ENCODE data around the gene PDZRN4.

PDZRN4 gene

GRCh38 chr12:41438854-41439541 is 250.9 kb downstream of the PDZRN4 start:
- Histone ChIP-seq H3K9ac (ENCODE audit: low read length) (no peak overlapping the region), H3K27ac (ENCODE audit: low read depth, low read length) (no peak overlapping the region), H3K27me3 (ENCODE audit: low read length) (no peaks in the 10 kb centered on the region), H3K9me3 (ENCODE audit: insufficient read depth, low read length) (no peaks in the 10 kb centered on the region), H3F3A (ENCODE audit: insufficient read depth) (no peaks in the 10 kb centered on the region), H3K9me2 (replicated peaks; ENCODE audit: insufficient read depth, low read length) (no peaks in the 10 kb centered on the region), H4K20me1 (ENCODE audit: low read depth, low read length) (no peaks in the 10 kb centered on the region), H3K79me2 (ENCODE audit: insufficient read depth, low read length) (no peaks in the 10 kb centered on the region), H2AFZ (ENCODE audit: low read depth, low read length, severe bottlenecking) (no peak overlapping the region), H3K4me2 (ENCODE audit: low read depth, low read length, poor library complexity, severe bottlenecking) (no peak overlapping the region), H3K4me3 (ENCODE audit: insufficient read depth, low read length, poor library complexity, severe bottlenecking) (no peak overlapping the region), H3K36me3 (ENCODE audit: low read length) (no peaks in the 10 kb centered on the region)
- TF ChIP-seq, protein P1, sequence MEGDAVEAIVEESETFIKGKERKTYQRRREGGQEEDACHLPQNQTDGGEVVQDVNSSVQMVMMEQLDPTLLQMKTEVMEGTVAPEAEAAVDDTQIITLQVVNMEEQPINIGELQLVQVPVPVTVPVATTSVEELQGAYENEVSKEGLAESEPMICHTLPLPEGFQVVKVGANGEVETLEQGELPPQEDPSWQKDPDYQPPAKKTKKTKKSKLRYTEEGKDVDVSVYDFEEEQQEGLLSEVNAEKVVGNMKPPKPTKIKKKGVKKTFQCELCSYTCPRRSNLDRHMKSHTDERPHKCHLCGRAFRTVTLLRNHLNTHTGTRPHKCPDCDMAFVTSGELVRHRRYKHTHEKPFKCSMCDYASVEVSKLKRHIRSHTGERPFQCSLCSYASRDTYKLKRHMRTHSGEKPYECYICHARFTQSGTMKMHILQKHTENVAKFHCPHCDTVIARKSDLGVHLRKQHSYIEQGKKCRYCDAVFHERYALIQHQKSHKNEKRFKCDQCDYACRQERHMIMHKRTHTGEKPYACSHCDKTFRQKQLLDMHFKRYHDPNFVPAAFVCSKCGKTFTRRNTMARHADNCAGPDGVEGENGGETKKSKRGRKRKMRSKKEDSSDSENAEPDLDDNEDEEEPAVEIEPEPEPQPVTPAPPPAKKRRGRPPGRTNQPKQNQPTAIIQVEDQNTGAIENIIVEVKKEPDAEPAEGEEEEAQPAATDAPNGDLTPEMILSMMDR (IDR thresholded peaks at IDR 0.05; ENCODE audit: insufficient read depth, low read length, poor library complexity, severe bottlenecking) = no peak
- no peak for TF ChIP-seq EZH2phosphoT487 (conservative IDR thresholded peaks at IDR 0.05; ENCODE audit: low read length)

DNA sequence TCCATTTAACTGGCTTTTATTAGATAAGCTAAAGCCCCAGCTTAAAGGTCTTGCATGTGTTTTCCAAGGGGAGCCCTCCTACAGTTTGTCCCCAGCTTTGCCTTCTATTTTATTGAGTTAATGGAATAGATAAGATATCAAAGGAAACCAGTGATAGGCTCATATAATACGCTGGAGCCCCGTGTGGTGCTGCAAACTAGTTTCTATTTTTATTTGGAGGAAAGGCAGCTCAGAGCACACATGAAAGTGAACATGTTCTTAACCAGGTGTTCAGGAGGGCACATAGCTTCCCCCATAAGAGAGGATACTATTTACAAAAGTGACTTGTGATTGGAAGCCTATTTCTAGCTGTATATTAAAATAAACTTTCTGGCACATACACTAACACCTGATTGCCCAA is 251.7 kb downstream of the PDZRN4 start:
- Histone ChIP-seq H3K9ac (ENCODE audit: low read length) (no peak overlapping the region), H3K4me3 (ENCODE audit: insufficient read depth, low read length, poor library complexity, severe bottlenecking) (no peak overlapping the region), H3K79me2 (ENCODE audit: insufficient read depth, low read length) (no peaks in the 10 kb centered on the region)

DNA sequence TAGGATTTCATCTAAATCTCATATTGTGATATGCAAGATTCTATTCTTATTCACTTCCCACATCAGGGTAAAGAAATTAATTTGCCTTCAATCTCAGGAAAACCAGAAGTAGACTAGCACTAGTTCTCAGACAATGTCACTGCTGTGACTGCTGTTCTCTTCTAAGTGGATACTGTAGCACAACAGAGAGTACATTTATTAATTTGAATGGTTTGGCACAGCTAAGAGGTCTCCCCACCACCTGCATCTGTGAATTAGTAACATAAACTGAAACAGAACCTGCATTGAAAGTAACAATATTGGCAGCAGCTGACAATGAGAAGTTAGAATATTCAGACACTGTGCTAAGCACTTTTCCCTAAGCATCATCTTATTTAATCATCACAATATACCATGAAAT is 253.1 kb downstream of the PDZRN4 start:
- H3K9me3 ChIP-seq (ENCODE audit: insufficient read depth, low read length) = no peaks in the 10 kb centered on the region
- no peak overlapping the region for H2AFZ ChIP-seq (ENCODE audit: low read depth, low read length, severe bottlenecking)
- H3K4me2 ChIP-seq (ENCODE audit: low read depth, low read length, poor library complexity, severe bottlenecking) = no peak overlapping the region

More for the DNA sequence above, 251.7 kb downstream of the PDZRN4 start:
- H3K27ac ChIP-seq (ENCODE audit: low read depth, low read length) = no peak overlapping the region
- no peaks in the 10 kb centered on the region for H3K9me3 ChIP-seq (ENCODE audit: insufficient read depth, low read length)
- no peak for TF ChIP-seq EZH2phosphoT487 (conservative IDR thresholded peaks at IDR 0.05; ENCODE audit: low read length)
- TF ChIP-seq, protein P1 (IDR thresholded peaks at IDR 0.05; ENCODE audit: insufficient read depth, low read length, poor library complexity, severe bottlenecking) = no peak
- no peaks in the 10 kb centered on the region for H3K9me2 ChIP-seq (replicated peaks; ENCODE audit: insufficient read depth, low read length)
- H3K36me3 ChIP-seq (ENCODE audit: low read length) = no peaks in the 10 kb centered on the region
- no peaks in the 10 kb centered on the region for H3K27me3 ChIP-seq (ENCODE audit: low read length)
- H3K4me2 ChIP-seq (ENCODE audit: low read depth, low read length, poor library complexity, severe bottlenecking) = no peak overlapping the region
- no peak overlapping the region for H2AFZ ChIP-seq (ENCODE audit: low read depth, low read length, severe bottlenecking)
- no peaks in the 10 kb centered on the region for H3F3A ChIP-seq (ENCODE audit: insufficient read depth)
- H4K20me1 ChIP-seq (ENCODE audit: low read depth, low read length) = no peaks in the 10 kb centered on the region

More for the DNA sequence above, 253.1 kb downstream of the PDZRN4 start:
- Histone ChIP-seq H4K20me1 (ENCODE audit: low read depth, low read length) (no peaks in the 10 kb centered on the region), H3K36me3 (ENCODE audit: low read length) (no peaks in the 10 kb centered on the region), H3K9ac (ENCODE audit: low read length) (no peak overlapping the region), H3K27ac (ENCODE audit: low read depth, low read length) (no peak overlapping the region), H3K27me3 (ENCODE audit: low read length) (no peaks in the 10 kb centered on the region), H3F3A (ENCODE audit: insufficient read depth) (no peaks in the 10 kb centered on the region), H3K9me2 (replicated peaks; ENCODE audit: insufficient read depth, low read length) (no peaks in the 10 kb centered on the region), H3K4me3 (ENCODE audit: insufficient read depth, low read length, poor library complexity, severe bottlenecking) (no peak overlapping the region), H3K79me2 (ENCODE audit: insufficient read depth, low read length) (no peaks in the 10 kb centered on the region)
- TF ChIP-seq, protein P1 (IDR thresholded peaks at IDR 0.05; ENCODE audit: insufficient read depth, low read length, poor library complexity, severe bottlenecking) = no peak
- no peak for TF ChIP-seq EZH2phosphoT487 (conservative IDR thresholded peaks at IDR 0.05; ENCODE audit: low read length)
